GM12892 (cell line): ENCODE results near the gene PSTPIP1.

Experiments
- DNase-seq: peaks from one replicate; pipeline ENCODE4 v3.0.0; 2011; ENCODE audit not compliant: insufficient read length
- FAIRE-seq: peaks from 2 replicates; lab custom pipeline; 2011; peaks lifted over from hg19 to GRCh38; lab: Jason Lieb, UNC
- POLR2A ChIP-seq: IDR thresholded peaks from 2 replicates; pipeline ENCODE4 v1.6.1; 2011; ENCODE audit warnings: low read depth, low read length, control low read depth
- POLR2AphosphoS5 ChIP-seq: IDR thresholded peaks from 2 replicates; pipeline ENCODE4 v1.6.1; 2011; ENCODE audit warnings: low read depth, low read length, control low read depth
- TAF1 ChIP-seq: IDR thresholded peaks from 2 replicates; pipeline ENCODE4 v1.6.1; 2011; ENCODE audit warnings: low read depth, mild to moderate bottlenecking, control low read depth, low read length, borderline replicate concordance

Gene PSTPIP1

DNA sequence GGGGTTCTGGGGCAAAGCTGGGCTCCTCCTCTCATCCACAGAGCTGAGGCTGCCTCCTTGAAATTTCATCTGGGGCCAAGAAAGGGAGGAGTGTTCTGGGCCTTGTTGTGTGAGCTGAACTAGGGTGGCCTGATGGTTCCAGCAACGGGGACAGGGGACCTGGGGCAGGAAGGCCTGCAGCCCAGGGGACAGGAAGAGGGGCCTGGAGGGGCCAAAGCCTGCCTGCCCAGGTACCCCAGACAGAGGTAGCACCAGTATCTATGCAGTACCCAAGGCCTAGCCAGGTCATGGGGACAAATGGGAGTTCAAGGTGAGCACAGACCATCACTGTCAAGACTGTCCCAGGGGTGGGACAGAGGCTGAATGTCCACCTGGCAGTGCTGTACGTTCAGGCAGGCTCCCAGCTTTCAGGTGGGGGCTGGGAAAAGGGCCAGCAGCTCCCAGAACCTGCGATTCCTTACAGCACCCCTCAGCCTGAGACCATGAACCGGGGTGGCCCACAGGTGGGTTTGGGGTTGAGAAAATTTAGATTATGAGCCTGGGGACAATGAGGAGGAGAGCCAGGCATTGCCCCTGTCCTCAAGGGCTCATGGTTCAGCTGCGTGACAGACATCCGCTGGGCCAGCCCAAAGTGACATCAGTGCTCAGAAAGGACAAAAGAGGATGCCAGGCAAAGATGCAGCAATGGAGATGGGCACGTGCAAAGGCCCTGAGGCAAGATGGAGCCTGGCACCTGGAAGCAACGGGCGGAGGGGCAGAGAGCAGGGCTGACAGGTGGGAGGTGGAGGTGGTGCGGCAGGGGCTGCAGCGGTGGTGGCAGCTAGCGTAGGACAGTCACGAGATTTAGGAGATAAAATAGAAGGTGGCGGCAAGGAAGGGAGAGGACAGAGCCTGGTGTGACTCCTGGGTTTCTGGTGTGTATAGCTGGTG, 28.0 kb downstream of the PSTPIP1 start:
- no peak for DNase-seq
- no peak for TF ChIP-seq POLR2AphosphoS5
- no peak for TF ChIP-seq POLR2A
- no peak for TF ChIP-seq TAF1

DNA sequence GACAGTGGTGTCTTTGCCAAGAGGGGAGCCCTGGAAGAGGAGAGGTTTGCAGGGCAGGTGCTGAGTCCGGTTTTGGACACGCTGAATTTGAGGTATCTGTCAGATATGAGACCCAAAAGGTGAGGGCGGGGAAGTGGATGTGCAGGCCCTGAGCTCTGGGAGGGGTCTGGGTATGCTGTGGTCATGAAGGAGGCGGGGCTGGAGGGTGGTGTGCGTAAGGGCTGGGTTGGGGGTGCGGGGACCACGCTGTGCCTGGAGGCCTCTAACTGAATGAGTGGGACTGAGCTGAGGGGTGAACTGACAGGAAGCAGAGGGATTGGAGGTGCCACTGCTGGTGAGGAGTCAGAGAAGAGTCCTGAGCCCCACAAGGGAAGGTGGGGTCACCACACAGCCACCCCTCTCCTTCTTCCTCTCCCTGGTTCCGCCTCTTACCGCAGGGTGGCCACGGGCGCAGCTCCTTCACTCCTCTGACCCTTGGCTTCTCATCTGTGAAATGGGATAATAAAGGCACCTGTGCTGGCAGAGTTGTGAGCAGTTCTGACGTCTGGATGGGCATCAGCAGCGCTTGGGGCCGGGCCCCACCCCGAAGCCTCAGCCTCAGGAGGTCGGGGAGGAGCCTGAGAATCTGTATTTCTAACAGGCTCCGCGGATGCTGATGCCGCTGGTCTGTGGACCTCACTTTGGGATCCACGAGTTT, 28.8 kb downstream of the PSTPIP1 start:
- TF ChIP-seq TAF1 (no peak), POLR2AphosphoS5 (no peak)
- DNase-seq: no peak
- FAIRE-seq: no peak

More for the DNA sequence above, 28.0 kb downstream of the PSTPIP1 start:
- FAIRE-seq: no peak

DNA sequence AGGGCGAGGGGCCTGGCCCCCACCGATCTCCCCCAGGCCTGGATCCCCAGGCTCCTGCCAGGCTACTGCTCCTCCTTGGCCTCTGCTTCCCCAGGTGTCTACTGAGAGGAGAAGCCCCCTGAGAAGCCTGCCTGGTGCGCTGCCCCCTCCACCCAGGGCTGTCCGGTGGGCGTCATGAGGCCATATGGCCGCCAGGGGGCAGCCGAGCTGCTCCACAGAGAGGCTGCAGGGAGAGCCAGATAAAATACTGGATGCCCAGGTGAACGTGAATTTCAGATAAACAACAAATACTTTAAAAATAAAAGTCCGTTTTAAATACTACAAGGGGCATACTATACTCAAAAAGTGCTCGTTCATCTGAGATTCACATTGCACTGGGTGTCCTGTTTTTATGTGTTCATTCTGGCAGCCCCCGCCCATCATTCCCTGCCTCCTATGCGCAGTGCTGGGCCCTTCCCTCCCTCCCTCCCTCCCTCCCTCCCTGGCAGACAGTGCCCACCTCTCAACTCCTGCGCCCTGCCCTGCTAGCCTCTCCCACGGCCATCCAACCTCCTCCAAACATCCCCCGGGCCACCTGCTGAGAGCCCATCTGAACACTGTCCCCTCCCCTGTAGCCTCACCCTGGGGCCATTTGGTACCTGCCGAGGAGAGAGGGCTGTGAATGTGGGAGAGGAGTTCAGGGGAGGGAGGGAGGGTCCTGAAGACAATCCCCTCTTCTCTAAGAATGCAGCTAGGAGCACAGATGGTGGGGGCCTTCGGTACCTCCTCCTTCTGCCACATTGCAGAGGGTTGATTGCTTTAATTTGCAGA, 29.6 kb downstream of the PSTPIP1 start:
- peak; percentile 86 for FAIRE-seq

DNA sequence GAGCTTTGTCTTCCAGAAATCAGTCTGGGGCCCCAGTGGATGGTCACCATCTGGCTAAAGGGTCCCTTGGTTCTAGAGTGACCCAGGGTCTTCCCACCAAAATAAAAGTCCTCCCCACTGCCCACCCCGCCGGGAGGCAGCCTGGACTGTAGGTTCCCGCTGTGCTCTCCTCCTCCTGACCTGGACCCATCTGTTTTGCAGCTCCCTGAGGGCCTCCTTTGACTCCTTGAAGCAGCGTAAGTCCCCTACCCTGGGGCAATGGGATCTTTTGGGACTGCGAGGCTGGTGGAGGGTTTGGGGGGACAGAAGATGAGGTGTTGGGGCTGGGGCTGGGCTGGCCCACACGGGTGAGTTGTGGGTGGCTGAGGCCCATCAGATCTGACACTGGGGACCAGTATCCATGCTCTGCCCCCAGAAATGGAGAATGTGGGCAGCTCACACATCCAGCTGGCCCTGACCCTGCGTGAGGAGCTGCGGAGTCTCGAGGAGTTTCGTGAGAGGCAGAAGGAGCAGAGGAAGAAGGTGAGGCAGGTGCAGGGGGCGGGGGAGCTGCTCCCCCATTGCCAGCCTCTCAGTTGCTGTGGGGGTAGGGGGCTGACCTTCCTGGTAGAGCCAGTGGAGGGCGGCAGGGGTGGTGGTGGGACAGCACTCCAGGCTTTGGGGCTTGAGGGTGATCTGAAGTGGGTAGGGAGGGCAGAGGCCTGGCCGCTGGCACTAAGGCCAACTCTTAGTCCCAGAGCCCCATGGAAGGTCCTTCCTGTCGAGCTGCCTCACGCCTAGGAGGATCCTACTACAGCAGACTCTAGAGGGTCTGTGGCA, 30.4 kb downstream of the PSTPIP1 start:
- FAIRE-seq: no peak
- TF ChIP-seq POLR2AphosphoS5 (no peak), POLR2A (no peak), TAF1 (no peak)
- peak; percentile 12 for DNase-seq

More for the DNA sequence above, 29.6 kb downstream of the PSTPIP1 start:
- no peak for TF ChIP-seq POLR2AphosphoS5
- no peak for TF ChIP-seq TAF1
- no peak for TF ChIP-seq POLR2A
- peak; percentile 84 for DNase-seq

DNA sequence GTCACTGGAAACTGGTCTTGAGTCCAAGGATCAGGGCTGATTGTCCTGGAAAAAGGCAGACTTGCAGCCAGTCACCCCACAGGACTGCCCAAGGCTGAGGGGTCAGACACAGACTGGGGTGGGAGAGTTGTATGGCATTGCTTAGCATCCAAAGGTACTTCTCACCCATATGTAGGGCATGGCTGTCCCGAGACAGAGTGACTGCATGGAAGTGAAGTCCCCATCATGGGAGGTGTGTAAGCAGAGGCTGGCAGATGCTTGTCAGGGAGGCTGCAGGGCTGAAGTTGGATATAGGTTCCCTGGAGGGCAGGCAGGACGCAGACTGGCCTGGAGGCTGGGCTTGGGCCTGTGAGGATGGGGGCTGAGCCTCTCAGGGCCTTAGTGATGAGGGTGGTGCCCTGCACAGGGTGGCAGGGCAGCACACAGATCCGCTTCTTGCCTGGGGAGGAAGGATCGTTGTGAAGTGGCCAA, 31.1 kb downstream of the PSTPIP1 start:
- no peak for FAIRE-seq
- peak; percentile 5 for DNase-seq
- TF ChIP-seq POLR2AphosphoS5: no peak
- TF ChIP-seq TAF1: no peak
- TF ChIP-seq POLR2A: no peak

DNA sequence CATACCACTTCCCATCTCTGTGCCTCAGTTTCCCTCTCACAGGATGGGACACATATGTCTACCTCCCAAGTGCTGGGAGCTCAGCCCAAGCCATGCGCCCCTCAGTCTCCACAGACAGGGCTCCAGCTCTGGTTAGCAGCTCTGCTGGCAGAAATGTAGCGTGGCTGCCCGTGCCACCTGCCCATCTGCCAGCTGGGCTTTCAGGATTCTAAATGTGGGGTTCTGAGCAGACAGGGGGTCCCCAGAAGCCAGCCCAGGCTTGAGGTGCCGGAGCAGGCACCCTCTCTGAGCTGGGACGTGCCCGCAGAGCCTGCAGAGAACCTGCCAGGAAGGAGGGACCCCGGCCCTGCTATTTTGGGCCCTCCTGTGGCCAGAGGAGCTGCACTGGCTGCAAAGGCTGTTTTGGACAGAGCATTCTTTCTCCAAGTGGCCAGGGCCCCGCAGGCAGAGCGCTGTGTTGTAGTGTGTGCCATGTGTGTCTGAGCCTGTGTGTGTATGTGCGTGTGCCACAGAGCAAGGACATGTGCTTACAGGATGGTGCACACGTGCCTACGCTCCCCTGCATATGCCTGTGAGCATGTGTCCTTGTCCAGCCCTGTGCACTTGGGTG, 31.7 kb downstream of the PSTPIP1 start:
- no peak for TF ChIP-seq POLR2A
- no peak for TF ChIP-seq POLR2AphosphoS5
- no peak for TF ChIP-seq TAF1
- FAIRE-seq (no peak), DNase-seq (peak; percentile 7)

DNA sequence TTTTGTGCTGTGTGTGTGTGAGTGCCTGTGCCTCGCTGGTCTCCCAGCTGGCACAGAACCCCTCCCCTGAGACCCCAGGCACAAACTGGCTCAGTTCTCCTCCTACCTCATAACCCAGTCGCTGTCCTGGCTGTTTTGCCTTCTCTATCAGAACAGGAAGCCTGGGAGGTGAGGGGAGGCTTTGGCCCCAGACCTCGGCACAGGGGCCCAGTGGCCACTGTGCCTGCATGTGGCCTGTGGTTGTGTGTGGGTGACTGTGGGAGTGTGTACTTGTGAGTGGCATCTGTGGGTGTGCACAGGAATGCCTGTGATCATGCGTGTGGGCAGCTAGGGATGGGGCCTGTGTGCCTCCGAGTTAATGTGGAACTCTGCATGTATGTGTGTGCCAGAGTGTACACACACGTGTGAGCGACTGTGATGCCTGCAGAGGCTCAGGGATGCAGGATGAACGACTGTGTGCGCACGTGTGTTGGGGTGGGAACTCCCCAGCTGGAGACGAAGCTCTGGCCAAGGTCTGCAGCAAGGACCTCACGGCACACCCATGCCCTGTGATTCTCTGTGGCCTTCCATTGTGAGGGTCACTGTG, 32.3 kb downstream of the PSTPIP1 start:
- DNase-seq (peak; percentile 7), FAIRE-seq (no peak)
- TF ChIP-seq TAF1 (no peak), POLR2A (no peak)

DNA sequence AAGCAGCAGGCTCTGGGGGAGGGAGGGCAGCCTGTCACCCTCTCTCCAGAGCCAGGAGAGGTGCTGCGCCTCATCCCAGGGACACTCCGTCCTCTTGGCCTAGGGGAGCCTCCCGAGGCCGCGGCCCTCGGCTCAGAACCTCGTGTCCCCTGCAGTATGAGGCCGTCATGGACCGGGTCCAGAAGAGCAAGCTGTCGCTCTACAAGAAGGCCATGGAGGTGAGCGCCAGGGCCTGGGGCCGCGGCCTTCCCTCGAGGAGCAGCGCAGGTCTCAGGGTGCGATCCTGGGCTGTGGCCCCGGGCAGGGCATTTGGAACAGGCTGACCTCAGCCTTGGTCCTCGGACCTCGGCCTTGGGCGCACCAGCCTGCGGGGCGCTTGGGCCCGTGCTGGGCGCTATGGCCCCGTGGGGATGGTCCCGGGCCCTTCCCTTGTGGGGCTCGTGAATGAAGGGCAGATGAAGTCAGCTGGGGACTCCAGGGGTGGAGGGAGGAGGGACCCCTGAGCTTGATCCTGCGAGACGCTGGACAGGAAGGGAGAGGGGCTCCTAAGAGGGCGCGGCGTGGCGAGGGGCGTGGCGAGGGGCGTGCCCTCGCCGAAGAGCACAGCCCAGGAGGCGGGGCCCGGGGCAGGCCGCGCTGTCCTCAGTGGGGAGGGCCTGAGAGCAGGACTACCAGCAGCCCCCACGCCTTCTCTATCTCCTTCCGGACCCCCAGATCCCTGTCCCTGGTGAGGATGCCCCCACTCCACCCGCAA, 32.9 kb downstream of the PSTPIP1 start:
- TF ChIP-seq POLR2AphosphoS5: no peak
- no peak for TF ChIP-seq POLR2A
- TF ChIP-seq TAF1: no peak
- peak; percentile 17 for DNase-seq
- FAIRE-seq: no peak

DNA sequence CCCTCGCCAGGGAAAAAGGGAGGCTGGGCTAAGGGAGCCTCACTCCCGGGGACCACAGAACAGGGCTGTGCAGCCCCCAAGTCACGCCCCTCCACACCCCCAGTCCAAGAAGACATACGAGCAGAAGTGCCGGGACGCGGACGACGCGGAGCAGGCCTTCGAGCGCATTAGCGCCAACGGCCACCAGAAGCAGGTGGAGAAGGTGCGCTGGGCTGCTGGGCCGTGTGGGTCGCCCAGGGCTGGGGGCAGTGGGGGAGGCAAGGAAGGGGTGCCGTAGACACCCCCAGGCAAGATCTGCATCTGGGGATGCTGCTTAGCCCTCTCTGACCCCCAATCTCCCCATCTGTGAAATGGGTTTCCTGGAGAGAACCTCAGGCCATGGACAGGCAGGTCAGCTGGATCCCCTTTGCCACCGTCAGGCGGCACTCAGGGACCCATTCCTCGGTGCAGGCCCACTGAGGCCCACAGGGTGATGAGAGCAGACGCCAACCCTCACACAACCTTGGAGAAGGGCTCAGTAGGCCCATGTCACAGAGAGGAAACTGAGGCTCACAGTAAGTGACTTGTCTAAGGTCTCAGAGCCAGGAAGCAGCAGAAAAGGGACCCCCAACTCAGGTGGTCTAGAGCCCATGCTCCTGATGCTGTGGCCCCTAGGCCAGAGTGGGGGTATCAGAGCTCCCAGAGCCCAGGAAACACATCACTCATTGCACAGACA, 33.7 kb downstream of the PSTPIP1 start:
- FAIRE-seq (no peak), DNase-seq (peak; percentile 6)
- TF ChIP-seq POLR2AphosphoS5: no peak
- TF ChIP-seq TAF1: no peak
- no peak for TF ChIP-seq POLR2A
